NCI-H510A (cell line): ENCODE results near the gene SLC25A17.
"Not testable (repeated sequence)": the region's sequence is repeated elsewhere in the genome, so short reads cannot be mapped to it uniquely, and the experiment has no call there.

Experiments
- DNase-seq: peaks from one replicate; lab custom pipeline; 2025; lab: John Stamatoyannopoulos, UW

SLC25A17 gene, protein sequence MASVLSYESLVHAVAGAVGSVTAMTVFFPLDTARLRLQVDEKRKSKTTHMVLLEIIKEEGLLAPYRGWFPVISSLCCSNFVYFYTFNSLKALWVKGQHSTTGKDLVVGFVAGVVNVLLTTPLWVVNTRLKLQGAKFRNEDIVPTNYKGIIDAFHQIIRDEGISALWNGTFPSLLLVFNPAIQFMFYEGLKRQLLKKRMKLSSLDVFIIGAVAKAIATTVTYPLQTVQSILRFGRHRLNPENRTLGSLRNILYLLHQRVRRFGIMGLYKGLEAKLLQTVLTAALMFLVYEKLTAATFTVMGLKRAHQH

GRCh38 chr22:40818747-40819598 lies at the start of gene SLC25A17:
TSS of gene SLC25A17 (minus strand) at chr22:40819346. CDS start at chr22:40819248, 98 bp downstream.
- DNase-seq: peak; percentile 76

DNA sequence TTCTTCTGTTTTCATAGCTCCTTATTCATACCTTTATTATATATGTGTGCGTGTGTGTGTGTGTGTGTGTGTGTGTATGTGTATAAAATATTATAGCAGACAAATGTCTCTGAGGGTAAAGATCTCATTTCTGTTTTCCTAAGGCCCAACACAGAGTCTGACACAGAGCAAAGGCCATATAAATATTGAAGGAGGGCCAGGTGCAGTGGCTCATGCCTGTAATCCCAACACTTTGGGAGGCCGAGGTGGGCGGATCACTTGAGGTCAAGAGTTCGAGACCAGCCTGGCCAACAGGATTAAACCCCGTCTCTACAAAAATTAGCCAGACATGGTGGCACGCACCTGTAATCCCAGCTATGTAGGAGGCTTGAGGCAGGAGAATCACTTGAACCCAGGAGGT lies 49.2 kb upstream of the SLC25A17 start:
- DNase-seq: not testable (repeated sequence)

DNA sequence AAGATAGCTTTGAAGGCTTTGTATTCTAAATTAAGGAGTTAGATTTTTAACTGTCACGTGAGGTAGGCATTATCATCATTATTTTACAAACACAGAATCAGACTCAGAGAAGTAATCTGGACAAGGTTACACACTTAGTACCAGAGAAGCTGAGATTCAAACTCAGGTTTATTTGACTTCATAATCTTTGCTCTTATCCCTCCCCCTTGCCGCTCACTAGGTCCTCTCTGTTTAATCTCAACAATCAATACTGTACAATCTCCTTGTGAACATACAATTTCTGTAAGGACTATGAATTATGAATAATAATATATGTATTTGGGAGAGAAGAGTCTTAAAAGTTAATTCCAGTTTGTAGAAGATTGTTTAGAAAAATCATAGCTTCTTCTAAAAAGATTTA lies 48.0 kb upstream of the SLC25A17 start:
- no peak for DNase-seq

DNA sequence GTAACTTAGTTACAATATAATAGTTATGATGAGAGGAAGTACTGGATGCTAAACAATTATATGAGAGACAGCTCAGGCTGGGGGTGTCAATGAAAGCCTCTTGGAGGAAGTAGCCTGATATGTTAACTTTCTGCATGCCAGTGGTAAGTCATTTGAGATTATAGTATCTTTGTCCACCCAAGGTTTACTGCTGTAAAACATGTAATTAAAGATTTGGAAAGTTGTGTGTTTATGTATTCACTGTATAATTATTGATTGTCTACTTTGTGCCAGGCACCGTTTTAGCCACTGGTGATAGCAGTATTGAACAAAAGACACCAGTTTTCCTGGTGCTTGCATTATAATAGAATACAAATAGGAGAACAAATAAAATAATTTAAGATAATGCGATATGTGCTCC lies 43.4 kb upstream of the SLC25A17 start:
- no peak for DNase-seq

DNA sequence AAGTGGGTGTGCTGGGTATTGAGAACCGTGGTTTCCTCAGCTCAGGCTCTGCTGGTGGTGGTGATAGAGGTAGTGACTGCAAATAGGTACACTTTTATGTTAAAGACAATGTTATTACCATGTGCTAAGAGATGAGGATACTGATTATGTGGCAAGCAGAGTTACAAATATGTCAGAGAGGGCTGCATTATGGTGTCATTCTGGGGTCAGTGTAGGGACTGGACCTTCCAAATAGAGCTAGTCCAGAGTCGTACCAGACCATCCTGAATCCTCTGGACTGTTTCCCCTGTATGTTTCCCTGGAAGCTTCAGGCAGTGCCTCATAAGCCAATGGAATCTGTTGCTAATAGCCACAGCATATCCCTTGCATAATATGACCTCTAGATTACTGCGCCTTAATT lies 42.9 kb upstream of the SLC25A17 start, which contains the start of gene DNAJB7:
Gene DNAJB7, minus strand, starts transcription at position 101 of the 400 bp plus-strand sequence. CDS start 119 bp downstream, outside the sequence.
- DNase-seq: no peak

DNA sequence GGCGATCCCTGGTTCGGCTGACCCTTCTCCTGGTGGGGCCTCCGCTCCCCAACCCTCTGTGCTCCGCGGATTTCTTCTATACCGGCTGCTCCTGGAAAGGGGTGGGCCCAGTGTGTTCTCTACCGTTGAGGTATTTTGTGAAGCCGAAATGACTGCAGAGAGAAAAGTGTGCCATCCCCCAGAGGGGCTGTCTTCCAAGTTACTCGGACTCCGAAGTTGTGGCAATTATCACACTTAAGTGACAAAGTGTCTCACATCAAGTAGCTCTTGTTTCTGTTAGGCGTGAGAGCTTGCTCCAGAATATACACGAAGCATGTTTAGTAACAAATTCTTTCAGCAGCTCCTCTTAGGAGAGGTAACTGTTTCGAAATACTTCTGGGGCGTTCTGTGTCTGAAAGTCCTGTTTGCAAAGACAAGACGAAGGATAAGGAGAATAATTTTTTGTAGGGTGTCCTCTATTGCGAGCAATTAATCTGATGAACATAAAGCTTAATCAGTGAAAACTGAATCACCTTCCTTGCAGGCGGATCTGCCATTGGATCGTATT lies 38.2 kb upstream of the SLC25A17 start:
- DNase-seq: no peak

GRCh38 chr22:40856513-40857308 lies 37.6 kb upstream of the SLC25A17 start, which contains the start of the genes ST13 and XPNPEP3:
TSS of gene ST13 (minus strand) at chr22:40856639. CDS start at chr22:40856540, 99 bp downstream.
TSS of gene XPNPEP3 (plus strand) at chr22:40857148. CDS start at chr22:40857182, 34 bp downstream.
- peak; percentile 79 for DNase-seq

DNA sequence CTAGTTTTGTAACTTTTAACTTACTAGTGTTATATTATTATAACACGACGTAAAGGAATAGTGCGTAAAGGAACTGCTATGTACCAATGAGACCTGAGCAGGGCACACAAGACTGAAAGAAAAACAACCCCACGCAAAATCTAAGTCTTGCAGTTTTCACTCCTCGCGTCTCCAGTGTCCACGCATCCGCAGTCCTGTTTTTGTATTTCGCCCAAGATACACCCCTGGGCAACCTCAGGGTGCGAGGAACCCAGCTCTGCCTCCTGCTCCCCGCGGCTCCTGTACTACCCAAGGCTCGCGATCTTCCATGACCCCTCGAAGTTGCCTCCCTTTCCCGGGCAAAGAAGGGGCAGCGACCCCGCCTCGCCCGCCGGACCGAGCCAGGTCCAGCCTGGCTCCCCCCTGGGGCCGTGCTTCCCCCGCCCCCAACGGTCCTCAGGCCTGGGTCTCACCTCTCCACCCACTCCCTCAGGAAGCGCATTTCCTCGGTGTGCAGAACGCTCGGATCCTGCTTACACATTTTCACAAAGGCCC lies 36.9 kb upstream of the SLC25A17 start:
- no peak for DNase-seq

DNA sequence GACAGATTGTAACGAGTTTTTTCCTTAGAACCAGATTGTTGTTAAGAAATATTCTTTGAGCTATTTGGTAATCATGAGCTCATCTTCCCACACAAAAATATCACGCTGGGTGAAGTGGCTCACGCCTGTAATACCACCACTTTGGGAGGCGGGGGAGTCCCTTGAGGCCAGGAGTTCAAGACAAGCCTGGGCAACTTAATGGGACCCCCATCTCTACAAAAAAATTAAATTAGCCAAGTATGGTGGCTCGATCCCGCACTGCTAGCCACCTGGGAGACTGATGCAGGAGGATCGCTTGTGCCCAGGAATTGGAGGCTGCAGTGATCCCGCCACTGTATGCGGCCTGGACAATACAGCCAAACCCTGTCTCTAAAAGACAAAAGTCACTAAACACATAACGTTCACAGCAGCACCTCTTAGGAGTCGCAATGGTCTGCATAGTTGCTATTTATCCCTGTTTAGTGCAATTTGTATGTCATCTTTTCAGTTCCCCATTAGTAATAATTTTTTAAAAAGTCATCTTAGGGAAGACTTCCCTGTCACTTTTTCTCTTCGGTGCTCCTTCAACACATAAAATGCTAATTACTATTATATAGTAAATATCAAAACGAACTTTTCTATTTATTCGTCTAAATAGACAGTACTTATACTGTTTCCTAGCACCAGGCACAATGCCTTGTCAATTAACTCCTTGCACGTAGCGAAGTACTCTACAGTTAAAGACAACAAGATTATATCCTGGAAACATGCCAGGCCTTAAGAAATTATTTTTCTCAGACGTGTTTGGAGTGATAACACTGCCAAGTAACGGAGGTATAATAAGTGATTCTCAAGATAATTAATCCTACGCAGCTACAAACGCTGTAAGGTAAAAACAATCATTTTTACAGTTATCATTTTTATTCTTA lies 36.2 kb upstream of the SLC25A17 start:
- no peak for DNase-seq

- no peak for DNase-seq
These were observed 34.8 kb upstream of the SLC25A17 start for GRCh38 chr22:40853961-40854360.

DNA sequence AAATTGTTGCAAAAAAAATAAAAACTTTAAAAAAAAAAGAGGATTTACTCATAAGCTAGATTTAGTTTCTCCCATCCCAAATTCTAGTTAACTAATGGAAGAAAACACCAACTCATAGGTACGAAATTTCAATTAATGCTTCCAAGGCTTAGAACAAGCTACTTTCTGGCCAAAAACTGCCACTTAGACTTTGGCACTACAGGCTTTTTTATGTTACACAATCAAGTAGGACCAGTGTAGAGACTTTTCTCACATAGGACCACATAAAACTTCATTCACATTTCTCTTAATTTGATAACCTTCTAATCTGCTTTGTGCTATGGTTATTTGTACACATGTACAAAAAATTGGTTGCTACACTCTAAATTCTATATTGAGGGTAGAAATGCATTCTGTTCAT lies 34.2 kb upstream of the SLC25A17 start:
- no peak for DNase-seq

DNA sequence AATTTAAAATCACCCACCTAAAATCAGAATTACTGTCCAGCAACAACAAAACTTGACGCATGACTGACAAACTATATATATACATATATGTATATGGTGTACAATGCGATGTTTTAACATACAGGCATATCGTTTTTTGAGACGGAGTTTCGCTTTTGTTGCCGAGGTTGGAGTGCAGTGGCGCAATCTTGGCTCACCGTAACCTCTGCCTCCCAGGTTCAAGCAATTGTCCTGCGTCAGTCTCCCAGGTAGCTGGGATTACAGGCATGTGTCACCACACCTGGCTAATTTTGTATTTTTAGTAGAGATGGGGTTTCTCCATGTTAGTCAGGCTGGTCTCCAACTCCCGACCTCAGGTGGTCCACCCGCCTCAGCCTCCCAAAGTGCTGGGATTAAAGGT lies 26.7 kb upstream of the SLC25A17 start:
- DNase-seq: not testable (repeated sequence)

DNA sequence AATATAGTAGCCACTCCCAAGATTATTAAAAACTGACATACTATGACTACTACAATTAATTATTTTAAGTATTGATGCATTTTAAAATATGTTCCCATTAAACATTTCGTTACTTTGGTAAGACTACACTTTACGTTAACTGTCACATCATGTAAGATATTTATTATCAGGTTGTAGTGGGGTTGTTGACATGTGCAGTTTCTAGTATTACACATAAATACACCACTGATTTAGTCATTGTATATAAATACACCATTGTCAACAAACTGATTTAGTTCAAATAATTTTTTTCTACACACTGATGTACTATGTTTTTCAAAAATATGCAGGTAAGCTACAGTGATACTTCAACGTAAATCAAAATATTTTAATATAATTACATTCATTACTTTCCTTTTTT lies 25.8 kb upstream of the SLC25A17 start:
- DNase-seq: no peak

DNA sequence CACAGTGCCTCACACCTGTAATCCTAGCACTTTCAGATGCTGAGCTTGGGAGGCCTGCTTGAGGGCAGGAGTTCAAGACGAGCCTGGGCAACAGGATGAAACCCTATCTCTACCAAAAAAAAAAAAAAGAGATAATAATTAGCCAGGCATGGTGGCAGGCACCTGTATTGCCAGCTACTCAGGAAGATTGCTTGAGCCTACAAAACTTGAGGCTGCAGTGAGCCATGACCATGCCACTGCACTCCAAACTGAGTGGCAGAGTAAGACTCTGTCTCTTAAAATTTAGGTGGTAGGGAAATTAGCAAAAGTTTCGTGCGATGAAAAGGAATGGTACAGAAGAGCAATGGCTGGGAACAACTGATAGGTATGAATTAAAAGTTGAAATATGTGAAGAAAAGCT lies 19.3 kb upstream of the SLC25A17 start:
- no peak for DNase-seq

DNA sequence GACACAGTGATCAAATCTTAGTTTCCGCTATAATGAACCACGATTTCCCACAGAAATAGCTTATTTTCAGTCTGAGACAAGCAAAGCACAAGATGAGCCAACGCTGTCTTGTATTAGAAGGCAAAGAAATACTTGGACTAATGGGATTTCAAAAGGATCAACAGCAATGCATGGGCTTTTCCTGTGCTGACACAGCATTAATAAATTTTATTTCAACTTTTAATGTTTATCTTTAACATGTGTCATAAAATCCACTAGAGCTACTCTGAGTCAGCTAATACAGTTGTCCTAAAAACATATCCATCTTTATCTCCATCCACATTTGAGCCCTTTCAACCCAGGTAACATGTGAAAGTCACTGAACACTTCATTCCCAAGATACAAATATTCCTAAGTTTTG lies 15.5 kb upstream of the SLC25A17 start:
- no peak for DNase-seq

- DNase-seq: no peak
These were observed 10.0 kb upstream of the SLC25A17 start for GRCh38 chr22:40829131-40829530.

- no peak for DNase-seq
These were observed 8.0 kb upstream of the SLC25A17 start for GRCh38 chr22:40826984-40827741.

- DNase-seq: not testable (repeated sequence)
These were observed 7.1 kb upstream of the SLC25A17 start for GRCh38 chr22:40826292-40826691.

DNA sequence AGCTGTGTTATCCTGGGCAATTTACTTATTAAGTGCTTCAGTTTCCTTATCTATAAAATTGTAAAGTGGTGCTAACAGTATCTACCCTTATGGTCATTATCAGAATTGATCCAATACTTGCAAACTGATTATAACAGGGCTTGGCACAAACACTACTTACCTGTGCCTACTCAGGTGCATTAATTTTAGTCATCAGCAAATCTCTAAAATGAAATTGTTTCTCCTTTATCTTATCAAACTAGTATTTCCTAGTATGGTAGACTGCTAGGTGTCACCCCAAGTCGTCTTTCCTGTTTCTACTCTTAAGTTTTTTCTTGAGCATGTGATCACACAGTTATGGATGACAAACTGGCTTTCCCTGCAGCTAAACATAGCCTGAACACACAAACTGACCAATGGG lies 4.3 kb upstream of the SLC25A17 start:
- DNase-seq: no peak
